Fibroblast of lung (primary cell): ENCODE results near the gene MAP3K7CL.

Experiments used
- EZH2 ChIP-seq: IDR thresholded peaks from 2 replicates; pipeline ENCODE4 v1.5.1; 2012; ENCODE audit warnings: low read length, control low read depth, mild to moderate bottlenecking; ENCODE audit errors: missing control alignments
- TF ChIP-seq, protein P1 (sequence below), 2 donors: IDR thresholded peaks in 1 of 2; conservative IDR thresholded peaks in 1 of 2; 1 replicate in 1 of 2; 2 replicates in 1 of 2; pipeline ENCODE4 v1.5.1; 2011 to 2012; ENCODE audit warnings: low read length in 2 of 2, control low read depth in 1 of 2, inconsistent platforms in 1 of 2, low read depth in 1 of 2, mild to moderate bottlenecking in 1 of 2

DNA sequence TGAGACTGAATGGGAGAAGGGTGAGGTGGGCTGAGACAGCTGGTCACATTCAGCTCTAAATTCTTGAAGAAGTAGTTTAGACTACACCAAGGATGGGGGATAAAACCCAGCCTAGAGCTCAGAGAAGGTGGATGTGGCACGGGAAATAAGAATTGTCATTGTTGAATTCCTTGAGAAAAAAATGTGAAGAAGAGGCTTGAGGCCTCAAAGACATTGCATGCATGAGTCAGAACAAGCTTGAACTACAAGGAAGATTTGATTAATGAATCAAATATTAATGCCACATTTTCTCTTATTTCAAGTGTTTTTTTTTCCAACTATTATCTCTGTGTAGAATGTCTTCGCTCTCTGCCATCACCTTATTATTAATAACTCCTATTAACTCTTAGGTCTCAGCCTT is 58.9 kb downstream of the MAP3K7CL start:
- TF ChIP-seq, protein P1, sequence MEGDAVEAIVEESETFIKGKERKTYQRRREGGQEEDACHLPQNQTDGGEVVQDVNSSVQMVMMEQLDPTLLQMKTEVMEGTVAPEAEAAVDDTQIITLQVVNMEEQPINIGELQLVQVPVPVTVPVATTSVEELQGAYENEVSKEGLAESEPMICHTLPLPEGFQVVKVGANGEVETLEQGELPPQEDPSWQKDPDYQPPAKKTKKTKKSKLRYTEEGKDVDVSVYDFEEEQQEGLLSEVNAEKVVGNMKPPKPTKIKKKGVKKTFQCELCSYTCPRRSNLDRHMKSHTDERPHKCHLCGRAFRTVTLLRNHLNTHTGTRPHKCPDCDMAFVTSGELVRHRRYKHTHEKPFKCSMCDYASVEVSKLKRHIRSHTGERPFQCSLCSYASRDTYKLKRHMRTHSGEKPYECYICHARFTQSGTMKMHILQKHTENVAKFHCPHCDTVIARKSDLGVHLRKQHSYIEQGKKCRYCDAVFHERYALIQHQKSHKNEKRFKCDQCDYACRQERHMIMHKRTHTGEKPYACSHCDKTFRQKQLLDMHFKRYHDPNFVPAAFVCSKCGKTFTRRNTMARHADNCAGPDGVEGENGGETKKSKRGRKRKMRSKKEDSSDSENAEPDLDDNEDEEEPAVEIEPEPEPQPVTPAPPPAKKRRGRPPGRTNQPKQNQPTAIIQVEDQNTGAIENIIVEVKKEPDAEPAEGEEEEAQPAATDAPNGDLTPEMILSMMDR (conservative IDR thresholded peaks at IDR 0.05 in 1 of 2, IDR thresholded peaks at IDR 0.05 in 1 of 2; ENCODE audit: low read depth in 1 of 2, low read length in 2 of 2): no peak
- TF ChIP-seq EZH2: no peak
